Hematopoietic multipotent progenitor cell treated with erythropoietin and hydrocortisone succinate and interleukin-3 and kit ligand, for 4 days (in vitro differentiated cells): ENCODE measurements around the gene LUC7L2.
"Not testable (repeated sequence)": the region's sequence is repeated elsewhere in the genome, so short reads cannot be mapped to it uniquely, and the experiment has no call there.

ENCODE experiments used
- DNase-seq: peaks from one replicate; pipeline ENCODE4 v3.0.0-alpha.2; 2015

LUC7L2 gene

DNA sequence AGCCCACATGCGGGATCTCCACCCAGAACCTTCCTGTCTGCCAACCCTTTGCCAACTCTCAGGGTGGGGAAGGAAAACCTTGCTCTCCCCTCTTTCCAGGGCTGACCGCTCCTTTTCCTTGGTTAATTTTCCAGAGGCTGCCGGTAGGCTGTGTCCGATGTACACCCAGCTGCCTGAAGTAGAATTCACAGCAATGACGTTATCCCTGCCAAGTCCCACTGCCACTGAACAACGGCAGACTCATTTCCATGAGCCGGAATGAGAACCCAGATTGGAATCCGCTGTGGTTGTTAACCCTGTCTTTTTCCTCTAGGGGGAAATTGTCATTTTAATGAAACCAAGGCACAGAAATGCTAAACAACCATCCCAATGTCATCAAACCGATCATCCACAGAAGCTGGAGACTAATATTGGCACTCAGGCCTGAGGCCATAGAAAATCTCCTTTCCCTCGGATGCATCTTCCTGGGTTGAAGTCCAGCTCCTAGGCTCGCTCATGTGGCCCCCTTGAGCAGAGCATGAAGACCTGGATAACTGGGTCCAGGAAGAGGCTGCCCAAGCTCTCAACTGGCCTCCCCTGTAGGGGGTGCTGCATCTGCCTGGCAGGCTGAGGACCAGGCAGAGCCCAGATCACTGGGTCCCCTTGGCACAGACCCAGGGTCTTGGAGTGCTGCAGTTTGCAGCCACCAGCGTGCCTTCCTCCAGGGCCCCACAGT is 93.4 kb downstream of the LUC7L2 start:
- DNase-seq: no peak

DNA sequence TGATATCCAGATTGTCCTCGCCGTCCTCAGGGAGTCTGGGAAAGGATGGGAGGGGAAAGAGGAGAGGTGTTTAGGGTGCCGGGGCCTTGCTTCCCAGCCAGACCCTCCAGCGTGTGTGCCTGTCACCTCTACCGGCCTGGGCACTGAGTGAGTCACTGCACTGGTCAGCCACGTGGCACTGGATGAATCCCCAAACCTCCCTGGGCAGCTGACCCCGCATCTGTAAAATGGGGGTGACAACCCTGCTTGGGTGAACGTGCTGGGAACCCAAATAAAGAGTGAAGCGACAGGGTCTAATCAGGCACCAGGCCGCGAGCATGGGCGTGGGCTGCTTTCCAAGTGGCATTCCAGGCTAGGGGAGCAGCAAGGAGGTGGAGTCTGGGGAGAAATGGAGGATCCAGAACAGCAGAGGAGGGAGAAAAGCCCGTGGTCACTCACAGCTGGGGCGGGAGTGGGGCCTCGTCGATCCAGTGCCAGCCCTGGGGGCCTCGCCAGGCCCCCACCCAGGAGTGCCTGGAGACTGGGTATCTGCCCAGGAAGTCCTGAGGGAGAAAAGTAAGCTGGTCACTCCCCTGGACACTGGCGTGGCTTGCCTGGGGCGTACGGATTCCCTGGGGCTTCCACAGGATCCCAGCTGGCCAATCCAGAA is 94.1 kb downstream of the LUC7L2 start:
- no peak for DNase-seq

DNA sequence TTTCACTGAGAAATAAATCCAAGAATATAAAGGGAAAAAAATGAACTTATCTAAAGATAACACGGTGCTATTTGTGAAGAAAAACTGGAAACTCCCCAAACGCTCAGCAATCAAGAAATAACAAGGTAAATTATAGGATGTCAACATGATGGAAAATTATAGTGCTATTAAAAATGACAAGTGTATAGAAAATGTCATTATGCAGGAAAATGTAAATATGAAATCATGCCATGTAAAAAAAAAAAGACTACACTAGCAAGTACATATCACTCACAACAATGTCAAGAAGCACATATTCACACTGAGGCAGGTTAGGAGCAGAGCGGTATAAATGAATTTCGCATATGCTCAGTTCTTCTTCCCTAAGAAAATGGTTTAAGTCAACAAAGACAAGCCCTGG is 96.1 kb downstream of the LUC7L2 start:
- no peak for DNase-seq

DNA sequence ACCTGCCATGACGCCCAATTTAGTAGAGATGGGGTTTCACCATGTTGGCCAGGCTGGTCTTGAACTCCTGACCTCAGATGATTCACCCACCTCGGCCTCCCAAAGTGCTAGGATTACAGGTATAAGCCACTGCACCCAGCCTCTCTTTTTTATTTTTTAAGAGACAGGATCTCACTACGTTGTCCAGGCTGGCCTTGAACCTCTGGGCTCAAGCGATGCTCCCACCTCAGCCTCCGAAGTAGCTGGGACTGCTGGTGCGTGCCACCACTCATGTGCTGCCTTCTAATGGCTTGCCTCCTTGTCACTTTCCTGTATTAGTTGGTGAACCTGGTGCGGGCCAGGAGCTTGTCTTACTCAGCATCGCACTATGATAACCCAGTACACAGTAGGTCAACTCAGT is 96.8 kb downstream of the LUC7L2 start:
- DNase-seq: no peak

- DNase-seq: no peak
These were observed 97.7 kb downstream of the LUC7L2 start for GRCh38 chr7:139457153-139457946.

DNA sequence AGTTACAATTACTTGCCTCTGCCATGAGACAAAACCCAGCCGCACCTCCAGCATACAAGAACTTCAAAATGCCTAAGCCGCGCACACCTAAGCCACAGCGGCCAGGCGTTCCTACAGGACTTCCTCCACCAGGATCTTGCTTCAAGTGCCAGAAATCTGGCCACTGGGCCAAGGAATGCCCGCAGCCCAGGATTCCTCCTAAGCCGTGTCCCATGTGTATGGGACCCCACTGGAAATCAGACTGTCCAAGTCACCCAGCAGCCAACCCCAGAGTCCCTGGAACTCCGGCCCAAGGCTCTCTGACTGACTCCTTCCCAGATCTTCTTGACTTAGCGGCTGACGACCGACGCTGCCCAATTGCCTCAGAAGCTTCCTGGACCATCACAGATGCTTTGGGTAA is 103.7 kb downstream of the LUC7L2 start:
- not testable (repeated sequence) for DNase-seq

DNA sequence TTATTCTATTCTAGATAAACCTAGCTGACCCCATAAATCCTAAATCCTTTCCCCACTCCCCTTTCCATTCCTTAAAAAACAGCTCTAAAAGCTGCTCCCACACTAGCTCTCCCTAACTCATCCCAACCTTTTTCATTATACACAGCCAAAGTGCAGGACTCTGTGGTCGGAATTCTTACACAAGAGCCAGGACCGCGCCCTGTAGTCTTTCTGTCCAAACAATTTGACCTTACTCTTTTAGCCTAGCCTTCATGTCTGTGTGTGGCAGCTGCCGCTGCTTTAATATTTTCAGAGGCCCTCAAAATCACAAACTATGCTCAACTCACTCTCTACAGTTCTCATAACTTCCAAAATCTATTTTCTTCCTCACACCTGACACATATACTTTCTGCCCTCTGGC is 104.8 kb downstream of the LUC7L2 start:
- not testable (repeated sequence) for DNase-seq

- DNase-seq: not testable (repeated sequence)
These were observed 105.4 kb downstream of the LUC7L2 start for GRCh38 chr7:139465072-139465471.

GRCh38 chr7:139467729-139468128 is 108.0 kb downstream of the LUC7L2 start:
- not testable (repeated sequence) for DNase-seq

GRCh38 chr7:139468281-139468680 is 108.6 kb downstream of the LUC7L2 start:
- not testable (repeated sequence) for DNase-seq

- DNase-seq: no peak
These were observed 112.2 kb downstream of the LUC7L2 start for GRCh38 chr7:139471740-139472353.
